ENCODE measurements around the gene CCDC27. TPM values are rescaled to one million over a fixed set of nuclear protein-coding genes. Genes with fewer than 3 reads are reported as not detected.

Gene CCDC27
- total RNA-seq, 1 donor from 2014 or later = not detected

DNA sequence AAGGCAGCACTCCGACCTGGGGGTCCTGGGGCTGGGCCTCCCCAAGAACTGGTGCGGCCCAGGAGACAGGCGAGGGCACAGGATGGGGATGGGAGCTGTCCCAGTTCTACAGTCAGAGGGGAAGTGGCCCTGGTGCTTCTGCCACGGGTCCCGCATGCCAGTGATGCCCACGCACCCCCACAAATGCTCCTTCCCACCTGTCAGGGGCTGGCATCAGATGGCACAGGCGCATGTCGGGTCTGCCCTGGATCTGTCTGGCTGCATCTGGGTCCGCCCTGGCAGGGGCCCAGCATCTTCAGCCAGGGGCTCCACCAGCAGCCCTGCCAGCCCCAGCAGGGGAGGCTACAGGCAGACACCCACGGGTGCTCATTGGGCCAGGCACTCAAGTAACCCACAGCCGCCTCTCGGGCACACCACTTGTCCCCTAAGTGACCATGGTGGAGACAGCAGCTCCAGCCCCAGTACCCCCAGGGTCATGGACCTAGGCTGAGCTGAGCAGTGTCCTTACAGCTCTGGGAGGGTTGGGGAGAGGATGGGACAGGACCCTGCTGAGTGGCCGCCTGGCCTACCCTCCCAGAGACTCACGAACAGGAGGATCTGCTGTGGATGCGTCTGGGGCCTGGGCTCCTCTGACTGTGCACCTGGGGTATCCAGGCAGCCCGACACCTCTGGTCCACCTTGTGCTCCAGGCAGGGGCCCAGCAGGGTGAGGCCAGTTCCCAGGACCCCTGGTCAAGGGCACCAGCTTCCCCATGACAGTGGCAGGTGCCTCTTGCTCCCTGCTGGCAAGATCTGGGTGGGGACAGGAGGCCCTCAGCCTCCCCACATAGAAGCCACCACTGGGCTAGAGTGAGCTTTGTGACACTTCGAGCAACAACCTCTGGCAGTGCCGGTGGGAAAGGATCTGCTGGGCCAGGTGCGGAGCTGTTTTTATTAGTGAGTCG lies 25.7 kb downstream of the CCDC27 start:
- peaks cover 15% of the 10 kb centered on the region for H3K4me1 Mint-ChIP-seq
- Histone ChIP-seq H3K4me3 (no peak overlapping the region), H4K20me1 (ENCODE audit: low read depth) (peaks cover 4% of the 10 kb centered on the region), H3K27ac (no peak overlapping the region), H3K79me2 (ENCODE audit: low read depth) (no peaks in the 10 kb centered on the region), H3K4me1 (peaks cover 11% of the 10 kb centered on the region), H3F3A (ENCODE audit: low read depth) (peaks cover 5% of the 10 kb centered on the region), H3K4me2 (no peak overlapping the region), H3K9me3 (ENCODE audit: low read depth) (no peaks in the 10 kb centered on the region), H2AFZ (replicated peaks) (no peak overlapping the region), H3K9ac (no peak overlapping the region), H3K36me3 (no peaks in the 10 kb centered on the region), H3K27me3 (peaks cover 7% of the 10 kb centered on the region)
- no peak overlapping the region for H3K4me3 Mint-ChIP-seq
- DNase-seq (ENCODE audit: low spot score) = no peak
- H3K27me3 Mint-ChIP-seq (ENCODE audit: insufficient read depth, low read depth) = peaks cover 5% of the 10 kb centered on the region
- no peaks in the 10 kb centered on the region for H3K9me3 Mint-ChIP-seq
- no peak overlapping the region for H3K27ac Mint-ChIP-seq
- TF ChIP-seq, protein P1, sequence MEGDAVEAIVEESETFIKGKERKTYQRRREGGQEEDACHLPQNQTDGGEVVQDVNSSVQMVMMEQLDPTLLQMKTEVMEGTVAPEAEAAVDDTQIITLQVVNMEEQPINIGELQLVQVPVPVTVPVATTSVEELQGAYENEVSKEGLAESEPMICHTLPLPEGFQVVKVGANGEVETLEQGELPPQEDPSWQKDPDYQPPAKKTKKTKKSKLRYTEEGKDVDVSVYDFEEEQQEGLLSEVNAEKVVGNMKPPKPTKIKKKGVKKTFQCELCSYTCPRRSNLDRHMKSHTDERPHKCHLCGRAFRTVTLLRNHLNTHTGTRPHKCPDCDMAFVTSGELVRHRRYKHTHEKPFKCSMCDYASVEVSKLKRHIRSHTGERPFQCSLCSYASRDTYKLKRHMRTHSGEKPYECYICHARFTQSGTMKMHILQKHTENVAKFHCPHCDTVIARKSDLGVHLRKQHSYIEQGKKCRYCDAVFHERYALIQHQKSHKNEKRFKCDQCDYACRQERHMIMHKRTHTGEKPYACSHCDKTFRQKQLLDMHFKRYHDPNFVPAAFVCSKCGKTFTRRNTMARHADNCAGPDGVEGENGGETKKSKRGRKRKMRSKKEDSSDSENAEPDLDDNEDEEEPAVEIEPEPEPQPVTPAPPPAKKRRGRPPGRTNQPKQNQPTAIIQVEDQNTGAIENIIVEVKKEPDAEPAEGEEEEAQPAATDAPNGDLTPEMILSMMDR (IDR thresholded peaks at IDR 0.05) = no peak
- no peak for TF ChIP-seq EZH2phosphoT487 (IDR thresholded peaks at IDR 0.05)
- no peak for TF ChIP-seq EZH2 (IDR thresholded peaks at IDR 0.05)
- peaks cover 16% of the 10 kb centered on the region for H3K36me3 Mint-ChIP-seq

DNA sequence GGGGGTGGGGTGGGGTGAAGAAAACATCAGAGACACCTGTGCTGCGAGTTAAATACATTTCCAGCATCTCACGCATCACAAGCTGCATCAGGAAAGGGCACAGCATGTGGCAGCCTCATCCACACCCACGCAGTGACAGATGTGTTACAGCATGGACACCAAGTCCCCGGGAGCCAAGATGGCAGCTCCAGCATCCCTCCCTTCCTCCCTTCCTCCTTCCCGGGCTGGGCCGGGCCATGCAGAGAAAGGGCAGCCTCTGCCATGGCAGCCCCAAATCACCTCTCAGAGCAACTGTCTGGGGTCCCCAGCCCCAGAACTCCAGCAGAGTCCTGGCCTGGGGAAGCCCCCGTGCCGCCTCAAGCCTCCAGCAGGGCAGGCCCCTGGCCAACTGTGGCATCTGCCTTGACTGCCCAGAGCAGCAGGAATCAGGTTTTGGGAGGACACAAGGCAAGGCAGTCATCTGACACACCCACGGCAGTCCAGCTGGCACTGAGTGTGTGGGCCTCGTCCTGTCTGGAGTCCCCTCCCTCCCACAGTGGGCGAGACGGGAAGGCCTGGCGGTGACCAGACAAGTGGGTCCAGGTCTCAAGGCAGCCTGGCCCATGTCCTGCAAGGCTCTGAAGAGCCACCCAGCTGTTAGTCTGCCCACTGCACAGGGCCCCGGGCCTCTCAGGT lies 26.5 kb downstream of the CCDC27 start:
- H2AFZ ChIP-seq (replicated peaks) = no peak overlapping the region

DNA sequence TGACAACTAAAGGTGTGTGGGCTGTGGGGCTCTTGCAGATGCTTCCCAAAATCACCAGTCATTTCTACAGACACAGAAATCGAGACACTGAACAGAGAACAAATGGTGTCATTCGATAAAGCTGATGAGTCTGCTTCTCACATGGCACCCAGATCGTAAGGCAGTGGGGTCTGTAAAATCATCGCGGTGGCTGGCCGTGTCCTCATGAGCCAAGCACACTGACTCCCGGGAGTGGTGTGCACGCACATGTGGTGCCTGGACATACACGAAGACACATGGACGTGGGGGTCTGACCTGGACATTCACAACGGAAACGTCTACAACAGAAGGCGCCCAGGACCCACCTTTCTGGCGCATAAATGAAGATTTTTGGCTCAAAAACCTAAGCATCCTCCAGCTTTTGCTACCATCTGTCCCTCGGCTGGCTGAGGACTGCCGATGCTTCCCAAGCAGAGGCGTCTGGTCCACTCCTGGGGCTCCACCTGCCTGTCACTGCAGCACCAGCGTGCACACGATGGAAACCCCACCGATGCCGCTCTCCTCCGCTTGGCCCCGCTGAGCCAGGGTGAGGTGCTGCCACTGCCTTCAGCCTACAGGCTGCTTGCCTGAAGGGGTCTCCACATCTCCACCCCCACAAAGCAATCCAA lies 27.1 kb downstream of the CCDC27 start:
- no peaks in the 10 kb centered on the region for H4K20me1 ChIP-seq (ENCODE audit: low read depth)
- Mint-ChIP-seq H3K4me3 (no peak overlapping the region), H3K4me1 (peaks cover 11% of the 10 kb centered on the region), H3K36me3 (peaks cover 16% of the 10 kb centered on the region), H3K27ac (no peak overlapping the region), H3K27me3 (ENCODE audit: insufficient read depth, low read depth) (peaks cover 8% of the 10 kb centered on the region), H3K9me3 (no peaks in the 10 kb centered on the region)
- no peak overlapping the region for H3K9ac ChIP-seq
- no peak for DNase-seq (ENCODE audit: low spot score)
- peaks cover 11% of the 10 kb centered on the region for H3K4me1 ChIP-seq
- no peaks in the 10 kb centered on the region for H3F3A ChIP-seq (ENCODE audit: low read depth)
- H3K27ac ChIP-seq = no peak overlapping the region
- no peak for TF ChIP-seq EZH2 (IDR thresholded peaks at IDR 0.05)
- TF ChIP-seq, protein P1 (IDR thresholded peaks at IDR 0.05) = no peak
- no peak for TF ChIP-seq EZH2phosphoT487 (IDR thresholded peaks at IDR 0.05)
- no peak overlapping the region for H2AFZ ChIP-seq (replicated peaks)
- H3K4me2 ChIP-seq = no peak overlapping the region
- no peaks in the 10 kb centered on the region for H3K79me2 ChIP-seq (ENCODE audit: low read depth)
- H3K4me3 ChIP-seq = no peak overlapping the region
- no peaks in the 10 kb centered on the region for H3K36me3 ChIP-seq
- H3K27me3 ChIP-seq = no peaks in the 10 kb centered on the region
- no peaks in the 10 kb centered on the region for H3K9me3 ChIP-seq (ENCODE audit: low read depth)

More for the DNA sequence above, 26.5 kb downstream of the CCDC27 start:
- Histone ChIP-seq H3K4me2 (no peak overlapping the region), H3F3A (ENCODE audit: low read depth) (no peaks in the 10 kb centered on the region), H3K9me3 (ENCODE audit: low read depth) (no peaks in the 10 kb centered on the region), H3K79me2 (ENCODE audit: low read depth) (no peaks in the 10 kb centered on the region), H3K4me3 (no peak overlapping the region), H4K20me1 (ENCODE audit: low read depth) (peaks cover 1% of the 10 kb centered on the region), H3K36me3 (no peaks in the 10 kb centered on the region), H3K27me3 (no peaks in the 10 kb centered on the region), H3K27ac (no peak overlapping the region), H3K4me1 (peaks cover 11% of the 10 kb centered on the region), H3K9ac (no peak overlapping the region)
- Mint-ChIP-seq H3K36me3 (peaks cover 16% of the 10 kb centered on the region), H3K9me3 (no peaks in the 10 kb centered on the region), H3K4me3 (no peak overlapping the region), H3K27ac (no peak overlapping the region), H3K27me3 (ENCODE audit: insufficient read depth, low read depth) (peaks cover 5% of the 10 kb centered on the region), H3K4me1 (peaks cover 13% of the 10 kb centered on the region)
- no peak for DNase-seq (ENCODE audit: low spot score)
- TF ChIP-seq EZH2phosphoT487 (IDR thresholded peaks at IDR 0.05) (no peak), EZH2 (IDR thresholded peaks at IDR 0.05) (no peak)

All from neural progenitor cell (in vitro differentiated cells).